GM18519 (cell line): ENCODE data around the gene KIRREL3.
A peak's percentile ranks its signal among the peaks of the same experiment; 100 is the strongest.

ENCODE experiments used
- ATAC-seq: cut with Tn5 transposase; IDR thresholded peaks from one replicate; pipeline ENCODE4 v1.9.1; 2021; ENCODE audit warnings: mild to moderate bottlenecking, moderate library complexity; ENCODE audit not compliant: unreplicated experiment, low FRiP score

Gene KIRREL3

DNA sequence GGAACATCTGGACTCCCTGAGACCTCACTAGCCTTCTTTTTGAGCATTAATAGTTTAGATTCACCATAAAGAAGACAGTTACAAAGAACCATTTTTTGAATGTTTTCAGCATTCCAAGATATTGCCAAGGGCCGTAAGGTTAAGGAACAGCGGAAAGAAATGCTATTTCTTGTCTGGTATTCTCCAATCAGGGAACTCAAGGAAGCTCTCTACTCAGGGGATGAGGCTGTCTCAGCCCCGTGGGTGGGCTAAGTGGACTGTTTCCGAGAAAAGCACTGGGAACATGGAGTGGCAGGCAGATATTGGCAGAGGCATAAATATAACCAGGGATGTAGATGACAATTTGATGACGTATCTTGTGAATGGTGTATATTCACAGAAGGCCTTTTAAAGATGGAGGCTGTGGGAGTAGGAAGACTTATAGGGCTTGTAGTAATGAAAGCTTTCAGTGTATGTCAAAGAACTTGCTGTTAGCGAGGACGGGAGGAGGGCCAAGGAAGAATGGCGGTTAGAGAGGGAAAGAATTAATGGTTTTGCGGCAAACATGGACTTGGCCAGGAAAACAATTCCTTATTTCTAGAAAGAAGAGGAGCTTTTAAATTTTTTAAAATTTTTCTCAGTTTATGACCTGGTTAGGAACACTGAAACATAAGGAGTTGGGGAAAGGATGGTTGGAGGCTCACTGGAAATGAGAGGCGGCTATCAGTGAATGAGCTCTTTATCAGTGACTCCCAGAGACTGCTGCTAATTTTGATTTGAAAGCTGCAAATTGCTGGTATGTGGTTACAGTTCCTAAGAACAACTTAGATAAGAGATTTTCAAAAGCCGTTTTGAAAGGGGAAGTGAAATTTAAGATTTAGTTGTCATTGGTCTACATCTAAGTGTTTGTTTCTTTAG is 580.5 kb downstream of the KIRREL3 start:
- peak; percentile 77 for ATAC-seq

DNA sequence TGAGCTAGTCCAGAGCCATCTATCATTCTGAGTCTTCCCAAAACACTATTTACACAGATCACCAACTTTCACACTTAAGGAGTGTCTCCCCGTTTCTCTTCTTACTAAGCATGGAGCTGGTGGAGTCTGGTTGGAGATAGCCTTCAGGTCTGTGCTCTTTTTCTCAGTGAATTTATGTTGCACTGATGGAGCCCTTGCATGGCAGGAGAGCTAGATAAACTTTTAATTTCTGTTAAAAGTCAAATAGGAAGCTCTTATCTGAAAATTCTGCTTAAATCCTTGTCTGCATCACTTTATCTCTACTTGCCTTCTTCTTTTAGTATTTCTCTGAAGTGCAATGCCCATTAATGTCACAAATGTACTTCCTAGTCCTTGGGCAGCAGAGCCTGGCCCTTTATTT is 581.7 kb downstream of the KIRREL3 start:
- ATAC-seq: no peak

DNA sequence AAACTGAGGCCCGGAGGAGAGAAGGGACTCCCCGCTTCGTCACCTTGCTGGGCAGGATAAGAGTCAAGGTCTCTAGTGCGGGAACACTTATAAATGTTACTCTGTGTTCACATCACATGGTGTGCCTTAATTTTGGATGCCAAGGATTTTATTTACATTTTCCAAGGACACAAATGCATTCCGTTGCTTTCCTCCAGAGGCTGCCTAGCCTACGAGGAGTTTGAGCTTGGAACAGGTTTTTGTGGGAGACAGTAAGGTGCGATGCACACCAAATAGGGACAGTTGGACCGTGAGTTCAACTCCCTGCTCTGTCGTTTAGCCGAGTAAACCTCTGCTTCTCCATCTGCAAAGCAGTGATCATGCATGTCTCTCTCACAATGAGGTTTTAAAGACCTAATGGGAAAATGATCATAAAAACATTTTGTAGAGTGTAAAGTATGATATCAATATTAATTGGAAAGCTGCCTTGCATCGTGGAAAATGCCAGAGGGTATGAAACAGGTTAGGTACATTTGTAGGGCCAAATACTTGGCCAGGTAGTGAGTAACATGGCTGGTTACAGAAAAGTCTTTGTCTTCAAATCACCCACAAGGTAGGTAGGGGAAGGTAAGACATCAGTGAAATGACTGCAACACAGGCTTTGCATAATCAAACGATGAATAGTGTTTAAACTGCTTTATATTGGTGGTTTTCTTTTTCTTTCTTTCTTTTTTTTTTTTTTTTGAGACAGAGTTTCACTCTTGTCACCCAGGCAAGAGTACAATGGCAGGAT is 583.3 kb downstream of the KIRREL3 start:
- ATAC-seq: no peak

DNA sequence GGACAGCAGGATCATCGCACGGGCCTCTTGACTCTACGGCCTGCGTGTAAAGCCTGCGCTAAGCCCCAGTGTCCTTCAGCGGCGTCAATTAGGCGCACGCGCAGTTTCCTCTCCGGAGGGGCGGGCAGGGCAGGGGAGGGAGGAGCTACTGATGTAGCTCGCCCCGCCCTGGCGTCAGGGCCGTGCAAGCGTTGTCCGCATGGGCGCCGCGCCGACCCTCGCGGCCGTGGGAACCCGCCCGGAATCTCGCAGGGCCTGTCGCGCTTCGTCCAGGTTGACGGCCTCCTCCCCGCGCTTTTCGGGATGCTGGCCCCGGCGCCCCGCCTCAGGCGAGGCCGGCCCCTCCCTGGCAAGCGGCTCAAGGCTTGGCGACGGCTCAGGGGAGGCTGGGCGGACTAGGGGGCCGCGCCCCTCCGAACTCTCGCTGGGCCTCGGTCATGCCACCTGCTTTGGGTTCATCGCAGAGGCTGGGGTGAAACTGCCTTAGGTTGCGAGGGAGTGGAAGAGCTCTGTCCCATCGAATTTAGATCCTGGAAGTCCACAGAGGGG is 584.0 kb downstream of the KIRREL3 start:
- ATAC-seq: peak; percentile 74

DNA sequence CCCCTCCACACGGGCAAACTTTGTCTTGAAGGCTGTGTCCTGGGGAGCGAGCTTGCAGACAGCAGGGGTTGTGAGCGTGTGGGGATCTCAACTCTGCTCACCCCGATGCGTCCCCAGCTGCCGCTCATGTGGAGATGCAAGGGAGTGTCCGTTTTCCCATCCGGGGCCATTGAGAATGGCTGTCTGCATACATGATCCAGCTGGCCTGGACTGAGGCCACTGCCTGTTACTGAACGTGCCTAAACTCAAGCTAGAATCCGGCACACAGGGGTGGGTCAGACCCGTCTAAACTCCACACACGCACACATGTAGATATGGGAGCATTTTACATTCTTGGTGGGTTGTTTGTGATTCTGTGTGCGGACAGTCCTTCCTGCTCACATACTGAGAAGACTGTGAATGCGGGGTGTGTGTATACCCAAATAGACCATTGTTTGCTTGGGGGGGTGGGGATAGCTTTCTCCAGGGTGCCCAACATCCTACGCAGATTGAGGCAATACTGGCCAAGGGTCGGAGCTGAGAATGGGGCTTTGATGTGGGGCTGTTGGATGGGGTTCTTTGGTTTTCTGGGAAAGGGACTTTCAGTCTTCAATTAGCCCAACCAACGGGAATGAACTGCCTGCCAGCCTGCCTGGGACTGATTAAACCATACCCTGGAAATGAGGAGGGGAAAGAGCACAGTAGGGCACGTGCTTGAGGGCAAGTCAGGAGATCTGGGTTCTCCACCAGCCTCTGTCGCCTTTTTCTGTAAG is 584.7 kb downstream of the KIRREL3 start:
- ATAC-seq: no peak

DNA sequence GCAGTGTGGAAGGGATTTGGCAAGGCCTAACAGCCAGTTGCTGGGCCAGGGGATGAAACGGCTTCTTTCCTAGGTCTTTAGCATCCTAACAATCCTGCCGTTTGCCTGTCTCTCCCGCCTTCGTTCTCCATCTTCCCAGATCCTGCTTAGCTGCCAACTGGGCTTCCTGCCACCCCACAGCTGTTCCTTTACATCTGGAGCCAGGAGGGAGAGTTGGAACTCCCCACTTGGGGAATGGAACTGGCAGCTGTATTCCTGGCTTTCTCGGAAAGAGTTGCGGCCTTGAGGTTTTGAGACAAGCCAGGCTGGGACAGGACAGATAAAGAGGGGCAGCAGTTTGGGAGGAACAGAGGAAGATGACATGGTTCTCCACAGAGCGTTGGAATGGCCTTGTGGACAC is 585.4 kb downstream of the KIRREL3 start:
- no peak for ATAC-seq

DNA sequence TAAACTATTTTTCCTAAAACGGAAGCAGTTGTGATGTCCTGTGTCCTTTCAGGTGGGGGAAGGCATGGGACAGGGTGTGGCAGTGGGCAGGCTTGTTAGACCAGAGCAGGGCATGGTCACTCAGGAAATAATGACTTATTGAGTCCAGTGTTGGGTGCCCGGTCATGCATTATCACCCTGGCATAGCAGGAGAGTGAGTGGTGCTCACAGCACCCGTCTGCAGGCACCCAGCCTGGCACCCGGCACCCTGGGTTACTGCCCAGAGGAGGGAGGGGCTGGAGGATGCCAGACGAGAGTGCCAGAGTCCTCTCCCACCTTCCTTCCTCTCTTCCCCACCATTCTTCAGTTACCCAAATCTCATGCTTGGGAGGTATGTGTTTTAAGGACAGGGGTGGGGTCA is 586.0 kb downstream of the KIRREL3 start:
- no peak for ATAC-seq

DNA sequence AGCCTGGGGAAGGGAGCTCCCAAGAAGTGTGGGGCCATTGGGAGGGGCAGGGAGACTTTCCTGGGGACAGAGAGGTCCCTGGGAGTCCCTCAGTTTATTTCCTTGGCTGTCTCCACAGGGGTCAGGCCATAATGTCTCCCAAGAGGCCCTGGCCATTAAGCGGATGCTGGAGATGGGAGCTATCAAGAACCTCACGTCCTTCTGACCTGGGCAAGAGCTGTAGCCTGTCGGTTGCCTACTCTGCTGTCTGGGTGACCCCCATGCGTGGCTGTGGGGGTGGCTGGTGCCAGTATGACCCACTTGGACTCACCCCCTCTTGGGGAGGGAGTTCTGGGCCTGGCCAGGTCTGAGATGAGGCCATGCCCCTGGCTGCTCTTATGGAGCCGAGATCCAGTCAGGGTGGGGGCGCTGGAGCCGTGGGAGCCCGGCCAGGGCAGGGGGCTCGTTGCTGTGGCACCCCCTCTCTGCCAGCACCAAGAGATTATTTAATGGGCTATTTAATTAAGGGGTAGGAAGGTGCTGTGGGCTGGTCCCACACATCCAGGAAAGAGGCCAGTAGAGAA is 586.6 kb downstream of the KIRREL3 start:
- no peak for ATAC-seq

DNA sequence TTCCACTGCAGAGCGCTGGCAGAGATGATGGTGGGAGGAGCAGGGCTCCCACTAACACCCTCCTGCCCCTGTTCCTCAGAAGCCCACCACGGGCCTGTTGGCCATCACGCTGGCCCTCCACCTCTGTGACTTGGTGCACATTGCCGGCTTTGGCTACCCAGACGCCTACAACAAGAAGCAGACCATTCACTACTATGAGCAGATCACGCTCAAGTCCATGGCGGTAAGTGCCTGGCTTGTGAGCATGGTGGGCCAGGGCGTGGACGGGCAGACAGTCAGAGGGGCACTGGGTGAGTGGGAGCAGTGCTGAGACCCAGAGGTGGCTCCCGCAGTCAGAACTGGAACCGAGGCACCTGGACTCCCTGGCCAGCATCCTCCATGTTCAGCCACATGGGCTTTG is 587.1 kb downstream of the KIRREL3 start:
- ATAC-seq: no peak

DNA sequence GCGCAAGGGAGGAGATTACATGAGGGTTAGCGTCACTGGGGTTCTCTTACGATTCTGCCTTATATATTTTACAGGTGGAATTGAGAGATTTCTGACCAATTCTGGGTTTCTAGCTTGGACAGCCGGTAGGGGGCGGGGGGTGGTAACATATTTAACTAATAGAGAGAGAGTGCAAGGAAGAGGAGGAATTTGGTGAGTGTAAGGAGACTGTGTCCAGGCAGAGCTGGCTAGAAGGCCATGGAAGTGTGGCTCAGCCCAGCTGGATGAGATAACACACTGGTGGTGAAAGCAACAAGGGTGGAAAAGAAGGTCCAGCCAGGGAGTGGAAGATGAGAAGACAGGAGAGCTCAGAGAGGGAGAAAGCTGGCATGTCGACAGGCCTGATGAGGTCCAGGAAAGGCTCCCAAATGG is 588.6 kb downstream of the KIRREL3 start:
- ATAC-seq: no peak

DNA sequence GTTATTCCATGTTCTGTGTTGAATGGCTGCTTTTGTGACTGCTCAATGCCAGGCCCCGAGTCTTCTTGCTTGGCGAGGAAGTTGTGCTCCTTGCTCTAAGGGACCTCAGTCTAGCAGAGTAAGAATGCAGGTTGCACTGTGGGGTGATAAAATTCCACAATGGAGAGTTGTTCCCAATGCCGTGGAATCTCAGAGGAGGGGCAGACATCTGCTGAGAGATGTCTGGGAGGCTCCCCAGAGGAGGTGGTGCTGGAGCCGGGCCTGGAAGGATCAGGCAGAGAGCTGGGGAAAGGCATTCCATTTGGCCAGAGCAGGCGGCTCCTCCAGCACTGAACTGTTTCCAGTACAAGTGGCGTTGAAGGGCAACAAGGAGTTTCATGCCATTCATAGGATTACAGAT is 589.9 kb downstream of the KIRREL3 start:
- no peak for ATAC-seq

DNA sequence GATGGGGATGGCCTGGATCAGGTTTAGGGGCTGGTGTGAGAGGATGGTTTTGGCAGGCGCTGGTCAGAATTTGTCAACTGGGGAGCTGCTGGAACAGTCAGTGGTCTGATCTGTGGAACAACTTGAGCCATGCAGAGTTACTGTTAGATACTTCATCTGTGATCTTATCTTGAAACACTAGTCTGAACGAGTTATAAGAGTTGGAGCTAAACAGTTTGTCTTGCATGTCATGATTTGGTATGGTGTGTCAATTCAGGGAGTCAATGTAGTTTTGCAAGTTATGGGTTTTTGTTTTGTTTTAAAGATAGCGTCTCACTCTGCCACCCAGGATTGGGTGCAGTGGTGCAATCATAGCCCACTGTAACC is 591.0 kb downstream of the KIRREL3 start:
- ATAC-seq: no peak

DNA sequence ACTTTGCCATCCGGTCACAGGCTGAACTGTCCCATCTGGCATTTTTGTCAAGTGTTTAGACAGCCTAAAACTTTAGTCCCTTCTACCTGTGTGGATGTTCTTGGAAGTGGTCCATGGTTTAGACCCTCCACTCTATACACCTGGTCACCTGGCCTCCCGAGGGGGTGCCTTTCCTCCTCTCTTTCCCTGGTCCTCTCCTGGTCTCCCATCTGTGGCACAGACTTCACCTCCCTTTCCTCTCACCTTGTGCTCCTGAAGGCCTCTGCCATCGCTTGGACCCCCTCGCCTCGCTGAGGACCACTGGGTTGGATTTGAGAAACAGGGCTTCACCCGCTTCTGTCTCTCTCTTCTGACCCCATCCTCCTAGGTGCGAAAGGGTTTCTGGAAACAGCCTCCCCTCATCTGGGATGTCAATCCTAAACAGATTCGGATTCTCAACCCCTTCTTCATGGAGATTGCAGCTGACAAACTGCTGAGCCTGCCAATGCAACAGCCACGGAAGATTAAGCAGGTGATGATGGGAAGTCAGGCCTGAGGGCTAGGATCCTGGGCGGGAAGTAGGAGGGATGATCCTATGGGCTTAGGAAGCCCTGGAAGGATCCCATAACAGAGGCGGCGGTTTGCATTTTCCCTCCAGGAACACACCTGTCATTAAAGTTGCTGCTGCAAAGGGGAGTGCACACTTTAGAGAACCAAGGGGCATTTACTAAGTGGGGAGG is 591.5 kb downstream of the KIRREL3 start:
- no peak for ATAC-seq

DNA sequence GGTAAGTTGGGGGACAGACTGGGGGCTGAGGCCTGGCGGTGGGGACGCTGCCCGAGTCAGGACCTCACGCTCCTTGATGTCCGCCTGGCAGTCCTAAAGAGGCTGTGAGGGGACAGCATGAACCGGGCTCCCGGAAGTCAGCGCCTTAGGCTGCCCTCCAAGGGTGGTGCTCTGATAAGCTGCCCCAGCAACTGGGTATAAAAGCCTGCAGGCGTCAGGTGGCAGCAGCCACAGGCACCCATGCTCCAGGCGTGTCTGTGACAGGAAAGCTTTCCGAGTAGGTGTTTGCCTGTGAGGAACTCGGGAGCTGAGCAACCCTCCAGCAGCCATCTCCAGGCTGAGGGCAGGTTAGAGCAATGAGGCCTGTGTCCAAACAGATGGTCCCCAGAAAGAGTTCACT is 592.1 kb downstream of the KIRREL3 start:
- no peak for ATAC-seq

DNA sequence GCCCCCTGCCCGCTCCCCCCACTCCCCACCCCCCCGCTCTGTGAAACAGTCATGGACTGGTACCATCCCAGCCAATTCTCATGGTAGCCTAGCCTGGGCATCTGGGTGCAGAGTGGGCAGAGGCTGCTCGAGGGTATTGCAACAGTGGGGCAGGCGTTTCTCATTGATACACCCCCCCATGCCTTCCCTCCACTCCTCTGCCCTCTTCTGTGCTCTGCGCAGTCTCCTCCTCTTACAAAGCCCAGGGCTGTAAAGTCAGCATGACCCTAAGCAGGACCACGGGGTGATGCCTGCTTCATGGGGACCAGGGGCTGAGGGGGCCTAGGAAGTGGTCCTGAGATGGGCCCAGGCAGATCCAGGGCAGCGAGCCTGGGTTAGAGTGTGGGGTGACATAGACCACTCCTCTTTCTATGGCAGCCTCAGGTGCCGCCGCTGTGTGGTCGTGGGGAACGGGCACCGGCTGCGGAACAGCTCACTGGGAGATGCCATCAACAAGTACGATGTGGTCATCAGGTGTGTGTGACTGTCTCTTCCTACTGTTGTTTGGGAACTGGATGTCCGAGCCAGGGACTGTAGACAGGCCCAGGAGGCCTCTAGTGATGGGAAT is 592.8 kb downstream of the KIRREL3 start:
- no peak for ATAC-seq

DNA sequence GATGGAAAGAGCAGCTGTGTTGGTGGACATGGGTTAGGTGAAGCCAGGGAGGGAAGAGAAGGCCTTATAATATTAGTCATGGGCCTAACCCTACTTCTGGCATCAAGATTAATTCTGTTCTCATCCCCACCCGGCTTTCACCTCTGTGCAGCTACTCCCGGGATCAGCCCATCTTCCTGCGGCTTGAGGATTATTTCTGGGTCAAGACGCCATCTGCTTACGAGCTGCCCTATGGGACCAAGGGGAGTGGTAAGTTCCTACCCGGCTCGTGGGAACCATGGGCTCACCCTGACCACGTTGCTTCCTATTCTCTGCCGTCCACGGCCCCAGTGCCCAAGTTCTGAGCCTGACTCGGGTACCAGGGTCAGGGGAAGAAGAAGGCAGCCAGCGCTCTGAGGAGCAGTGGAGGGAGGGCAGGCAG is 593.5 kb downstream of the KIRREL3 start:
- ATAC-seq: no peak

DNA sequence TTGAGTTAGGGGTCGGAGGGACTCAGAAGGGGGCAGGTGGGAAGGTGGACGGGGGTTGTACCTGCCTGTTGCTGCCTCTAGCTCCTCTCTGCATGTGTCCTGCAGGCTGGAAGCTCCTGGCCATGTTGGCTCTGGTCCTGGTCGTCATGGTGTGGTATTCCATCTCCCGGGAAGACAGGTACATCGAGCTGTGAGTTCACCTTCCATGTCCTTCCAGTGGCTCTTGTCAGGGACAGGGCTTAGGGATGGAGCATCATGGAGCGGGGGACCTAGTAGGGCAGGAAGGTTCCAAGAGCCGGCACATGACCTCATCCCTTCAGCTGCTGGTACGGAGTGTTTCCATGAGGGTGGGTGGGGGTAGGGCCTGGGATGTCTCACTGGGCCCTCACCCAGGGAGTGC is 594.2 kb downstream of the KIRREL3 start:
- no peak for ATAC-seq

DNA sequence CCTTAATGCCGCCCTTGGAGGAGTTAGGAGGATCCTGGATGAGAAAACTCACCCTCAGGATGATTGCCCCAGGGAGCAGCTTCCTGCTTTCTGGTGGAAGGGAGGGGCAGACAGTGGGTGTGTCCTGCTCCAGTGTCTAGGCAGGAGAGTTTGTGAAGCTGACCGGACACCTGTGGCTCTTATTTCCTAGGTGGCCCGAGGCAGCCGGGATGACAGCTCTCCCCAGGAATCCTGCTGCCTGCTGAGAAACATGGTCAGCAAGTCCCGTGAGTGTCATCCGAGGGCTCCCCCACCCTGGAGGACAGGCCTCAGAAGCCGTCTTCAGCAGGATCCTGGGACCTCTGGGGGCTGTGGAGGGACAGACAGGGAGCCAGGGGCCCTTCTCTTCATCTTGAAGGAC is 594.7 kb downstream of the KIRREL3 start:
- ATAC-seq: no peak

DNA sequence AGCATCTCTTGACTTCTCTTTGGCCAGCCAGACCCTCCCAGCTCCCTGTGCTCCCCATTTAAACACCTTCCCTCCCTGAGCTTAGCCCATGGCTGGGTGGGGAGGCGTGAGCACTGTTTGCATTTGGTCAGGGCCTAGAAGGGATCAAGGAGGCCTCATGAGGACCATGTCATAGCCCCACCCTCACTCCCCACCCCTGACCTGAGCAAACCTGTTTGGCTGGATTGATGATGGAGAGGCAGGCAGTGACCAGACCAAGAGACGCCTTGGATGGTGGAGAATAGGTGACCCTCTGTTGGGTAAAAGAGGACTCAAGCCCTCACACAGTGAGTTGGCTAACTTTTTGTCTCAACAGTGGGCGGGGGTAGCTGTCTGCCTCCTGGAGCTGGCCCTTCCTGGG is 595.2 kb downstream of the KIRREL3 start:
- ATAC-seq: no peak
